Esophagus mucosa (tissue), 1 donor: ENCODE data around the gene XKR8. TPM values are rescaled to one million over a fixed set of nuclear protein-coding genes. Genes with fewer than 3 reads are reported as not detected.
A peak's percentile ranks its signal among the peaks of the same experiment; 100 is the strongest.

Source experiments
- ATAC-seq: fragments of 200-7000 bp; cut with Tn5 transposase; one replicate; pipeline ENCODE4 v1.9.1; 2020
- total RNA-seq: library from RNA; stranded (reverse); gene quantifications from one replicate; pipeline ENCODE4 v1.2.4, GENCODE V29; 2023
- donor health status: DM: yes; HTN: yes; CAD: no.

The XKR8 gene
- total RNA-seq: 3.5 TPM

DNA sequence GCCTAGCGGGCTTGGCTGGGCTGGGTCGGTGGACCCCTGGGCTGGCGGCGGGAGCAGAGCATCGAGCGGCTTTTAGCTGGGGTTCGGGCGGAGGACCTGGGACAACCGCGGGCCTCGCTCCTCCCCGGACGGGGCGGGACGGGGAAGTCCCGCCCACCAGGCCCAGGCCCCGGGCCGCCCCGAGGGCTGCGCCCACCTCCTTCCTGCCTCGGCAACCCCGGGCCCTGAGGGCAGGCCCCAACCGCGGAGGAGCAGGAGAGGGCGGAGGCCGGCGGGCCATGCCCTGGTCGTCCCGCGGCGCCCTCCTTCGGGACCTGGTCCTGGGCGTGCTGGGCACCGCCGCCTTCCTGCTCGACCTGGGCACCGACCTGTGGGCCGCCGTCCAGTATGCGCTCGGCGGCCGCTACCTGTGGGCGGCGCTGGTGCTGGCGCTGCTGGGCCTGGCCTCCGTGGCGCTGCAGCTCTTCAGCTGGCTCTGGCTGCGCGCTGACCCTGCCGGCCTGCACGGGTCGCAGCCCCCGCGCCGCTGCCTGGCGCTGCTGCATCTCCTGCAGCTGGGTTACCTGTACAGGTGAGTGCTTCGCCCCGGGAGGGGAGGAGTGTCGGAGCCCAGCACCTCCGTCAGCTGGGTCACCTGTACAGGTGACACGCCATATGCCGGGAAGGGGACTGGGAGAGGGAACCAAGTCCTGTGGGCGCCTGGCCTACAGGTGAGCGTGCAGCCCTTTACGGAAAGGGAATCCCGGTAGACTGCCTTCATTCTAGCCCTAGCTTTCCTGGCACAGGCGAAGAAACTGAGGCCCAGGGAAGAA lies at the start of gene XKR8:
TSS of gene XKR8 (plus strand) at position 182 of the 812 bp plus-strand sequence. CDS start at position 279, 97 bp downstream.
- peak; percentile 88 for ATAC-seq

GRCh38 chr1:27912429-27912828 lies 47.3 kb upstream of the XKR8 start:
- ATAC-seq: no peak

DNA sequence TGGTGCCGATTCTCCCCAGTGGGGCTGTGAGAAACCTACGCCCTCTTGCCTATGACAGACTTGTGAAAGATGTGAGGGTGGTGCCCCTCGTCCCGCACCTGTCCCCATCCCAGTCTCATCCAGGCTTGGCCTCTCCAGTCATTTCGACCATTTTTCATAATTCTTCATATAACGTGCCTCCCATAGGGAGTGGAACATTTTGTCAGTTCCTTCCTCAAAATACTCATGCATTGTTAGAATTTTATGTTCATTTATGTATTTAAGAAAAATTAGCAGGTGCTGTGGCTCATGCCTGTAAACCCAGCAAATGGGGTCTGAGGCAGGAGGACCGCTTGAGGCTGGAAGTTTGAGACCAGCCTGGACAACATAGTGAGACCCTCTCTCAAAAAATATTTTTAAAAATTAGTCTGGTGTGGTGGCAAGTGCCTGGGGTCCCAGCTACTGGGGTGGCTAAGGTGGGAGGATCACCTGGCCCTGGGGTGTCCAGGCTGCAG lies 44.6 kb upstream of the XKR8 start:
- no peak for ATAC-seq

- no peak for ATAC-seq
Measured at GRCh38 chr1:27922272-27922671, 37.5 kb upstream of the XKR8 start.

- no peak for ATAC-seq
Measured at GRCh38 chr1:27928216-27928954, 31.4 kb upstream of the XKR8 start.

DNA sequence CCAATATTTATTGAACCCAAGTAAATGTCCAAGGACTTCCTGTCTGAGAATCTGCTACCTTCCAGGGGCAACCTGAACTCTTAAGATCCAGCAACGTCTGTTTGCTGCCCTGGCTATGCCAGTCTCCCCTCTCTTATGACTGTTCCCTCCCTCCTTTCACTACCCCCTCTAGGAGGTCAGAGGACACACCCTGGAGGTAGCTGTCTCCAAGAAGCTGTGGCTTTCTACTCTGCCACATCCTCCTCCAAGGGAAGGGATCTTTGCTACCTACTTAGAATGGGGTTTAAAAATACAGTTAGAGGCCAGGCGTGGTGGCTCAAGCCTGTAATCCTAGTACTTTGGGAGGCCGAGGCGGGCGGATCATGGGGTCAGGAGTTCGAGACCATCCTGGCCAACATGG lies 28.6 kb upstream of the XKR8 start:
- ATAC-seq: no peak

- ATAC-seq: no peak
Measured at GRCh38 chr1:27931759-27932158, 28.0 kb upstream of the XKR8 start.

GRCh38 chr1:27934818-27935549 lies 24.8 kb upstream of the XKR8 start, which contains the start of gene SMPDL3B:
Gene SMPDL3B (plus strand): TSS chr1:27935000. CDS start chr1:27935184, 184 bp downstream.
- peak; percentile 62 for ATAC-seq

- ATAC-seq: no peak
Measured at GRCh38 chr1:27935721-27936120, 24.1 kb upstream of the XKR8 start.

- ATAC-seq: no peak
Measured at GRCh38 chr1:27936370-27936769, 23.4 kb upstream of the XKR8 start.

GRCh38 chr1:27937524-27937836 lies 22.3 kb upstream of the XKR8 start:
- no peak for ATAC-seq

DNA sequence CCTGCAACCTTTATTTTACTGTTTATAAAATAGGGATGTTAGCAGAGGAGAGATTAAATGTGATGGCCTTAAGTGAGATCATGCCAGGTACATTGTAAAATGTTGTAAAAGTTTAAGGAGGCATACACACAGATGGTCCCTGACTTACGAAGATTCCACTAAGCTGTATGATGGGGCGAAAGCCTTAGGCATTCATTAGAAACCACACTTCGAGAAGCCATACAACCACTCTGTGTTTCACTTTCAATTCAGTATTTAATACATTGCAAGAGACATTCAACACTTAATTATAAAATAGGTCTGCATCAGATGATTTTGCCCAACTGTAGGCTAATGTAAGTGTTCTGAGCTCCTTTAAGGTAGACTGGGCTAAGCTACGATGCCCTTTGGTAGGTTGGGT lies 21.3 kb upstream of the XKR8 start:
- ATAC-seq: no peak

DNA sequence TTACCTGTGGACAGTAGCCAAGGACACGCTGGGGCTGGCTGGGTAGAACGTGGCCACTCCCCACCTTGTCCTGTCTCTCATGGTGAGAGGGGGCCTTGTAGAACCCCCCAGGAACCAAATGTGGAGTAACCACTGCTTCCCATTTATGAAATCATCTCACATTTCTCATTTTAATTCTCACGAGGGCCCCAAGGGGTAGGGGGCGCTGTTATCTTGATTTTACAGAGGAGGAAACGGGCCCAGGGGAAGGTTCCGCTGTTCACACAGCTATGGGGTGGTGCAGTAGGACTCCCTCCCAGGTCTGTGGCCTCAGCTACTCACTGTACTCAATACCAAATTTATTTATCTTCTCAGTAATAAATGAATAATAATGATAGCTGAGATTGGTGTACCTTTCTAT lies 19.5 kb upstream of the XKR8 start:
- peak; percentile 38 for ATAC-seq

DNA sequence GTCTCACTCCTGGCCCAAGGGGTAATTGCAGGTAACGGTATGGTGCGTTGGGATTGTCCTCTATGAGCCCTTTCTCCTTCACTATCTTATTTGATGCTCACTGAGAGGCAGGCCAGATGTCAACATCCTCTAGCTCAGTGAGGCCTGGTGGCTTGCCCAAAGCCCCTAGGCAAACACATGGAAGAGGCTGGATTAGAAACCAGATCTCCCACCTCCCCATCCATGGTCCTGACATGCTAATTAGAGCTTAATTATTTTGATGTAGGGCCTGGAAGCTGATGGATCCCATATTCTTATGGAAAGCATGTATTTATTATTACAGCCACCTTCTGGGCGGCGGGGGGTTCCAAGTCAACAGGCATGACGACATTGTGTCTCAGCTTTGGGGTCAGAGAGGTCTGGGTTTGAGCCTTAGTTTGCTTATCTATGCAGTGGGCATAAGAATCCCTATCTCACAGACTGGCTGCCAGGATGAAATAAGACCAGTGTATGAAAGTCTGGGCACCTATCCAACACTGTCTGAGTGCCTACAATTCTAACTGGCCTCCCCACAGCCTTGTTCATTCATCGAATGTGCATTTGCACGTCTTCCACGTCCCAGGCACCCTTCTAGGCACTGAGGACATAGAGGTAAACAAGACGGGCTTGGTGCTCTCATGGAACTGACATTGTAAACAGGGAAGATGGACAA lies 18.8 kb upstream of the XKR8 start:
- no peak for ATAC-seq

GRCh38 chr1:27941671-27942540 lies 17.9 kb upstream of the XKR8 start:
- no peak for ATAC-seq

GRCh38 chr1:27945020-27945419 lies 14.8 kb upstream of the XKR8 start:
- no peak for ATAC-seq

- no peak for ATAC-seq
Measured at GRCh38 chr1:27949027-27949426, 10.7 kb upstream of the XKR8 start.

- no peak for ATAC-seq
Measured at GRCh38 chr1:27951396-27951795, 8.4 kb upstream of the XKR8 start.

GRCh38 chr1:27952147-27952546 lies 7.6 kb upstream of the XKR8 start:
- peak; percentile 49 for ATAC-seq

DNA sequence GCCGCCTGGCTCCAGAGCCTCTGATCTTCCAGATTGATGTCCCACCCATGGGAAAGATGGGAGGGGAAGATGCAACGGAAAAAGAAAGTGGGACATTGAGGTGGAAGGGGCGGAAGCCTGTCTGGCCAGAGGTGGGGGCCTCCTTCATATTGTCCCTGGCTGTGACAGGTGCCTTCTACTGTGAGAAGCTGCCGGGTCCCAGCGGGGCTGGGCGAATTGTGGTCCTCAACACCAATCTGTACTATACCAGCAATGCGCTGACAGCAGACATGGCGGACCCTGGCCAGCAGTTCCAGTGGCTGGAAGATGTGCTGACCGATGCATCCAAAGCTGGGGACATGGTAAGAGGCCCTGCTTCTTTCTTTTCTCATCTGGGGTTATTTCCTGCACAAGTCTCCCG lies 5.6 kb upstream of the XKR8 start:
- no peak for ATAC-seq

DNA sequence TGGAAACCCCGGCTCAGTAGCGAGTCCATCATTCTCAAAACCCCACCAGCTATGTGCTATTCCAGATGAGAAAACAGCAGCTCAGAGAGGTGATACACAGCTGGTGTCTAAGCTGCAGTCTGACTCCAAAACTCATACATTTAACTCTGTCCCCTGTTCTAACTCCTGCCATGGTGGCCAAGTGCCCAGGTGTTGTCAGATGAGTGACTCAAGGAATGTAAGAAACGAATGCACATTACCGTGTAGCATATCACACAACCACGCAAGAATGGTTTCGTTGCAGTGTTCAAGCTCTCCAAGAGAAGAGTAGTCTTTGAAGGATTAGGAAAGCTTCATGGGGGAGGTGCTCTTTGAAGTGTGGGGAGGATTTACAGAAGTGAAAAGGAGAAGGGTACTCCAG lies 4.7 kb upstream of the XKR8 start:
- no peak for ATAC-seq

- no peak for ATAC-seq
Measured at GRCh38 chr1:27956761-27957160, 3.0 kb upstream of the XKR8 start.
